Fibroblast of lung (primary cell): Measurements from ENCODE around the gene S100B.

Experiments
- EZH2 ChIP-seq: IDR thresholded peaks from 2 replicates; pipeline ENCODE4 v1.5.1; 2012; ENCODE audit warnings: low read length, control low read depth, mild to moderate bottlenecking; ENCODE audit errors: missing control alignments
- TF ChIP-seq, protein P1 (sequence below), 2 donors: IDR thresholded peaks in 1 of 2; conservative IDR thresholded peaks in 1 of 2; 1 replicate in 1 of 2; 2 replicates in 1 of 2; pipeline ENCODE4 v1.5.1; 2011 to 2012; ENCODE audit warnings: low read length in 2 of 2, control low read depth in 1 of 2, inconsistent platforms in 1 of 2, low read depth in 1 of 2, mild to moderate bottlenecking in 1 of 2

DNA sequence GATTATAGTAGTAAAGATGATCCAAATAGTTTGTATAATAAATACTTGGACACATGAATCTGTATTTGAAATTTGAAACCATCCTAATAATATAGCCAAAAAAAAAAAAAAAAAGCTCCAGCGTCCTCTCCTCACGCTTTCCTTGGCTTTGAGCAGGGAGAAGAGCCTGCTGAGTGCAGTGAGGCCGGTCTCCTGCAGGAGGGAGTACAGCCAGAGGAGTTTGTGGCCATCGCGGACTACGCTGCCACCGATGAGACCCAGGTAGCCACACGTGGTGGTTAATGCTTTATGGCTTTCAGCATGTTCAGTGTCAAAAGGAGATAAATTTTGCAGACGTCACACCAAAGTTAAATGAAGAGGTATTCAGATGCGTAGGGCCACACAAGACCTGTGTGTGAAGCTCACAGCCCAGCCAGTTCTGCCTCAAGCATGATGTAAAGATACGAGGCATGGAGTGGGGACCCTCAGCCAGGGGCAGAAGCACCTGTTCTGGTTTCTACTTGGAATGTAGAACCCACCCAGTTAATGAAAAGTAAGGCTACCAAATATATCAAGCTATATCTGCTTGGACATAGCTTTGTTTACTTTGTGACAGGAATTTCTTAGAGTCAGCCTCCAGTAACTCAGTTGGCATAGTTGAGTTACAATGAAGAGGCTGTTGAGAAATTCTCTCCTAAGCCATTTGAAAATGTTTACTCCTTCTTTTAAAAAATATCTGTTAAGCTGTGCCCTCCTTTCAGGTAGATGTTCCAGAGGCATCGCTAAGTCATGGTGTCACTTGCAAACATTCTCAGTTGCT is 38.7 kb upstream of the S100B start:
- TF ChIP-seq, protein P1, sequence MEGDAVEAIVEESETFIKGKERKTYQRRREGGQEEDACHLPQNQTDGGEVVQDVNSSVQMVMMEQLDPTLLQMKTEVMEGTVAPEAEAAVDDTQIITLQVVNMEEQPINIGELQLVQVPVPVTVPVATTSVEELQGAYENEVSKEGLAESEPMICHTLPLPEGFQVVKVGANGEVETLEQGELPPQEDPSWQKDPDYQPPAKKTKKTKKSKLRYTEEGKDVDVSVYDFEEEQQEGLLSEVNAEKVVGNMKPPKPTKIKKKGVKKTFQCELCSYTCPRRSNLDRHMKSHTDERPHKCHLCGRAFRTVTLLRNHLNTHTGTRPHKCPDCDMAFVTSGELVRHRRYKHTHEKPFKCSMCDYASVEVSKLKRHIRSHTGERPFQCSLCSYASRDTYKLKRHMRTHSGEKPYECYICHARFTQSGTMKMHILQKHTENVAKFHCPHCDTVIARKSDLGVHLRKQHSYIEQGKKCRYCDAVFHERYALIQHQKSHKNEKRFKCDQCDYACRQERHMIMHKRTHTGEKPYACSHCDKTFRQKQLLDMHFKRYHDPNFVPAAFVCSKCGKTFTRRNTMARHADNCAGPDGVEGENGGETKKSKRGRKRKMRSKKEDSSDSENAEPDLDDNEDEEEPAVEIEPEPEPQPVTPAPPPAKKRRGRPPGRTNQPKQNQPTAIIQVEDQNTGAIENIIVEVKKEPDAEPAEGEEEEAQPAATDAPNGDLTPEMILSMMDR (conservative IDR thresholded peaks at IDR 0.05 in 1 of 2, IDR thresholded peaks at IDR 0.05 in 1 of 2; ENCODE audit: low read depth in 1 of 2, low read length in 2 of 2), result no peak
- TF ChIP-seq EZH2, result no peak
